Measurements from ENCODE around the gene PDZD2.
"Not testable (repeated sequence)": the region's sequence is repeated elsewhere in the genome, so short reads cannot be mapped to it uniquely, and the experiment has no call there.

PDZD2 gene

GRCh38 chr5:32013658-32014057 lies 374.7 kb downstream of the PDZD2 start:
- no peak for DNase-seq (ENCODE audit: low spot score)

GRCh38 chr5:32014096-32014745 lies 375.3 kb downstream of the PDZD2 start:
- no peak for DNase-seq (ENCODE audit: low spot score)

- not testable (repeated sequence) for DNase-seq (ENCODE audit: low spot score)
Observed at GRCh38 chr5:32015262-32015661, 376.3 kb downstream of the PDZD2 start.

GRCh38 chr5:32017692-32018367 lies 378.9 kb downstream of the PDZD2 start:
- no peak for DNase-seq (ENCODE audit: low spot score)

- DNase-seq (ENCODE audit: low spot score), result no peak
Observed at GRCh38 chr5:32018476-32019436, 379.8 kb downstream of the PDZD2 start.

- no peak for DNase-seq (ENCODE audit: low spot score)
Observed at GRCh38 chr5:32020271-32020670, 381.3 kb downstream of the PDZD2 start.

GRCh38 chr5:32020946-32021345 lies 382.0 kb downstream of the PDZD2 start:
- no peak for DNase-seq (ENCODE audit: low spot score)

- DNase-seq (ENCODE audit: low spot score), result no peak
Observed at GRCh38 chr5:32021771-32022170, 382.8 kb downstream of the PDZD2 start.

- DNase-seq (ENCODE audit: low spot score), result no peak
Observed at GRCh38 chr5:32022638-32023037, 383.7 kb downstream of the PDZD2 start.

- no peak for DNase-seq (ENCODE audit: low spot score)
Observed at GRCh38 chr5:32023816-32024215, 384.9 kb downstream of the PDZD2 start.

- DNase-seq (ENCODE audit: low spot score), result no peak
Observed at GRCh38 chr5:32024751-32025150, 385.8 kb downstream of the PDZD2 start.

GRCh38 chr5:32027093-32027716 lies 388.3 kb downstream of the PDZD2 start:
- DNase-seq (ENCODE audit: low spot score), result no peak

GRCh38 chr5:32027717-32028458 lies 389.0 kb downstream of the PDZD2 start:
- DNase-seq (ENCODE audit: low spot score), result peak; percentile 85

- DNase-seq (ENCODE audit: low spot score), result no peak
Observed at GRCh38 chr5:32029261-32029660, 390.3 kb downstream of the PDZD2 start.

- no peak for DNase-seq (ENCODE audit: low spot score)
Observed at GRCh38 chr5:32029781-32030180, 390.9 kb downstream of the PDZD2 start.

- DNase-seq (ENCODE audit: low spot score), result no peak
Observed at GRCh38 chr5:32030222-32030621, 391.3 kb downstream of the PDZD2 start.

- DNase-seq (ENCODE audit: low spot score), result no peak
Observed at GRCh38 chr5:32030686-32031085, 391.8 kb downstream of the PDZD2 start.

GRCh38 chr5:32031089-32031488 lies 392.2 kb downstream of the PDZD2 start:
- no peak for DNase-seq (ENCODE audit: low spot score)

GRCh38 chr5:32038523-32038922 lies 399.6 kb downstream of the PDZD2 start:
- no peak for DNase-seq (ENCODE audit: low spot score)

GRCh38 chr5:32039133-32039532 lies 400.2 kb downstream of the PDZD2 start:
- DNase-seq (ENCODE audit: low spot score), result not testable (repeated sequence)

- not testable (repeated sequence) for DNase-seq (ENCODE audit: low spot score)
Observed at GRCh38 chr5:32039601-32040000, 400.7 kb downstream of the PDZD2 start.
